ENCODE measurements around the gene FOXO4.

GRCh38 chrX:71109051-71109450, 13.4 kb downstream of the FOXO4 start:
- TF ChIP-seq EZH2 (IDR thresholded peaks at IDR 0.05) (no peak), POLR2AphosphoS5 (IDR thresholded peaks at IDR 0.05; ENCODE audit: borderline replicate concordance, low read depth, low read length) (no peak)

Measured in SK-N-MC (cell line).